ENCODE results near the gene AMPD1.

The AMPD1 gene

GRCh38 chr1:114627107-114627506 lies 68.2 kb downstream of the AMPD1 start:
- DNase-seq, result no peak

GRCh38 chr1:114623364-114623763 lies 72.0 kb downstream of the AMPD1 start:
- DNase-seq, result no peak
